HG03460 (cell line): ENCODE data around the gene CARS1.

Source experiments
- ATAC-seq: cut with Tn5 transposase; IDR thresholded peaks from one replicate; pipeline ENCODE4 v1.9.1; 2021; ENCODE audit not compliant: unreplicated experiment

The CARS1 gene

GRCh38 chr11:3057069-3057963 is at the start of gene CARS1:
CARS1 (minus strand) TSS chr11:3057423; CDS start chr11:3057367, 56 bp downstream.
- peak; percentile 95 for ATAC-seq

DNA sequence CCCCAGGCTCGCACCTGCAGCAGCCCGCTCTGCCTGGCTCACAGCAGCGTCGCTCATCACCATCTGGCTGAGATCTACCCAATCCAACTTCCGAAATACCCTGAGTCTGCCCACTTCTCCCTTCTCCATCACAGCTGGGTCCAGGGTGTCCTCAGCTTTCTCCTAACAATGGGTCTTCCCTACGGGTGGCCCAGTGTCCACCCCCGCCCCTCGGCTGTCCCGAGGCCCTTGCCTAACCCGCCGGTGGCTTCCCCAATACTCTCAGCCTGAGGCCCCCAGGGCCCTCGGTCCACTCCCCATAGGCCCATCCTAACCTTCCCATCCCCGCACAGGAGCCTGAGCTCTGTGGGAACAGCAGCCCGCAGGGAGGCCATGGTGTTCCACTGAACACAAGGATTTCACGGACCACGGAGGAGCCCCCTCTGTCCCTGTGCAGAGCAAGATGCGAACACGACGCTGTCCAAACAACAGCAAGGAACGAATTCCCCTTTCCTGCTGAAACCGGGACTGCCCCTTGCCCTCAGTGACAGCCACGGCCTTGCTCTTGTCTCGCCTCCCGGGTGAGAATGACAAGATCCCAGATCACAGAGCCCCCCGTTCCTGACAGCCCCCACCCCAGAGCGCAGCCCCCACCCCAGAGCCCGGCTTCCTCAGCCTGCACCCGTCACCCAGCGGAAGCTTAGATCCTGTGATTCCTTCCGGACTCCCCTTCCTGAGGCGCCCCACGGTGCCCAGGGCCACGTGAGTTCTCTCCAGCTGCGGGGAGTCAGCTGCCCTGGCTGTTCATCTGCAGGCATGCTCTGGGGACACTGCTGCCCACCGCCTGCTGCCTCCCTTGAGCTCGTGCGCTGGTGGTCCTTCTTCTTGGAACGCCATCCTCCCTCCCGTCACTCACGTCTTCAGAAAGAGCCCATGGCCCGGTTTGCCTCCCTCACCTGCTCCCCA is 48.8 kb upstream of the CARS1 start:
- ATAC-seq = no peak

DNA sequence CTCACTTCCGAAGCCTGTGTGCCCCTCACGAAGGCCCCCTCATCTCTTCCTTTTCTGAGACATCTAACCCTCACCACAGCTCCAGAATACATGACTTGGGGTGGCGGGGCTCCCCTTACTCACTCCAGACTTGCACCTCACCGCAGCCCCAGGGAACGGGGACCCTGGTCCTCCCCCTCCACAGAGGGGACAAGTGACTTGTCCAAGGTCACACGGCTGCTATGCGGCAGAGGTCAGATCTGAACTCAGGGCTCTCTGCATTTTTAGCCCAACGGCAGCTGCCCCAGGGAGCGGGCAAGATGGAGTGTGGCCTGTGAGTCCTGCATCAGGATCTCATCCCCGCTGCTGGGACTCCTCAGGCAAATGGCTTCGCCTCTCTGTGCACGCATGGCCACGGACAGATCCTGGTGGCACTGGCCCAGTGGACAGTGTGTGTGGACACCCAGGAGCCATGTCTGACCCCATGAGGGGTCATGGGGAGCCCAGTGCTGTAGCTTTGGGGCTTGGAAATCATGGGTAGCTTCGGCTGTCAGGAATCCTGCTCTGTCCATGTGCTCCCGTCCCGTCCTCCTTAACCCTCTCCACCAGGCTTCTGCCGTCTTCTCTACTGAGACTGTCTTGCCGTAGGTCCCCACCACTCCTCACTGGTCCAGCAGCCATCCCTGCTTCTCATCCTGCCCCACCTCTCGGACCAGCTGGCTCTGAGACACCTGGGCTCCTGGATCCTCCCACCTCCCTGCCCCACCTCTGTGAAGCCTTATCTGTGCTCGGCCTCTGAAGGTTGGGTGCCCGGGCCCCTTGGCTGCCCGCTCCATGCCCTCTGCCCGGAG is 48.0 kb upstream of the CARS1 start:
- ATAC-seq = no peak

- no peak for ATAC-seq
Observed at GRCh38 chr11:3104051-3104714, 47.0 kb upstream of the CARS1 start.

- no peak for ATAC-seq
Observed at GRCh38 chr11:3103076-3103475, 45.9 kb upstream of the CARS1 start.

GRCh38 chr11:3102641-3102921 is 45.4 kb upstream of the CARS1 start:
- ATAC-seq = no peak

DNA sequence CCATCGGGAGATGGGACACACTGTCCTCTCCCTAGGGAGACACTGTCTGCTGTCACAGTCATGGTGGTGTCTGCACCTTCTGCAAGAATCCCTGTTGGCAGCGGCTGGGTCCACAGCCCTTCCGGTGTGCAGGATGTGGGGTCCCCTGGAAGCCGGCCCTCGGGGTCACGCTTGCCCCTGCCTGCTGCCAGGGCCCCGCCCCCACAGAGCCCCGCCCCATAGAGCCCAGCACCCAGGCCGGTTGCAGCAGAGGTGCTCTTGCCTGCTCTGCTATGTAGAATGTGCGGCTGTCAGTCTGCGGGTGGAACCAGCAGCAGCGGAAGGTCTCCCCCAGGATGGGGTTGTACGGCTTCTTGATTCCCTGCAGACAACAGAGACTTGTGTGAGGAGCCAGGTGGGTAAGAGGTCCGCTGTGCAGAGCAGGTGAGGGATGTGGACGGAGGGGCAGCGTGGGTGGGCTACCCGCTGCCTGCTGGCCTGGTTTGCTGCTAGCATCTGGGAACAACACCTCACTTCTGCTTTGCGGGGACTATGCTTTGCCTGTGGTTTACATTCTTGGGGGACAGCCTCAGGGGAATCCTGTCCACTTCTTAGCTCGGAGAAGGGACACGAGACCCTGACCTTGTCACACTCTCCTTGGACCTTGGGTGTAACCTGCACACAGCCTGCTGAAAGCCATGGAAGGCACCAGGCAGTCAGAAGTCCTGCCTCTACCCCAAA is 44.9 kb upstream of the CARS1 start:
- ATAC-seq = no peak

- no peak for ATAC-seq
Observed at GRCh38 chr11:3099178-3099577, 42.0 kb upstream of the CARS1 start.

- ATAC-seq = no peak
Observed at GRCh38 chr11:3096909-3097530, 39.8 kb upstream of the CARS1 start.

DNA sequence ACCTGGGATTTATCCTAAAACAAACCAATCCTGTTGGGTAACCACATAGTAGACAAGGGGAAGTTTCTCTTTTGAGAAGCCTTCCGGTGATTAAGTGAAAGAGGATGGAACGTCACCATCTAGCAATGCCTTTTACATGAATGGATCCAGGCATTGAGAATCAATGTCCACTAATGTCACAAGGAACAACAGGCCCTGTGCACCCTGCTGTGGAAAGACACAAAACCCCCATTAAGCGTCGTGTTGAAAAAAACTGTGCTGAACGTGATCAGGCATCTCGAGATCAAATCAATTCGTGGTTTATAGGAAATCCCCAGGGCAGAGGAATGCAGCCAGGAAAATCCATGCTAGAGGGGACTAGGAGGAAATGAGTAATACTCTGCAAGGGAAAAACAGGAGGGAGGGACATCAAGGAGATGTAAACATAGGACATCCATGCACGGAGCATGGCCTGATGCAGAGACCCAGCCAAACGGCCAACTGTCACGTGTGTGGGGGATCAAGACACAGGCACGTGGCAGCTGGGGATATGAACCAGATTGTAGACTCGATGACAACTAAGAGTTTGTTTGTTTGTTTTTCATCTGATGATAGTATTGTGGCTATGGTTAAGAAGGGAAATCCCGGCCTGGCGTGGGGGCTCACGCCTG is 38.6 kb upstream of the CARS1 start:
- ATAC-seq = no peak

GRCh38 chr11:3094223-3094824 is 37.1 kb upstream of the CARS1 start:
- no peak for ATAC-seq

DNA sequence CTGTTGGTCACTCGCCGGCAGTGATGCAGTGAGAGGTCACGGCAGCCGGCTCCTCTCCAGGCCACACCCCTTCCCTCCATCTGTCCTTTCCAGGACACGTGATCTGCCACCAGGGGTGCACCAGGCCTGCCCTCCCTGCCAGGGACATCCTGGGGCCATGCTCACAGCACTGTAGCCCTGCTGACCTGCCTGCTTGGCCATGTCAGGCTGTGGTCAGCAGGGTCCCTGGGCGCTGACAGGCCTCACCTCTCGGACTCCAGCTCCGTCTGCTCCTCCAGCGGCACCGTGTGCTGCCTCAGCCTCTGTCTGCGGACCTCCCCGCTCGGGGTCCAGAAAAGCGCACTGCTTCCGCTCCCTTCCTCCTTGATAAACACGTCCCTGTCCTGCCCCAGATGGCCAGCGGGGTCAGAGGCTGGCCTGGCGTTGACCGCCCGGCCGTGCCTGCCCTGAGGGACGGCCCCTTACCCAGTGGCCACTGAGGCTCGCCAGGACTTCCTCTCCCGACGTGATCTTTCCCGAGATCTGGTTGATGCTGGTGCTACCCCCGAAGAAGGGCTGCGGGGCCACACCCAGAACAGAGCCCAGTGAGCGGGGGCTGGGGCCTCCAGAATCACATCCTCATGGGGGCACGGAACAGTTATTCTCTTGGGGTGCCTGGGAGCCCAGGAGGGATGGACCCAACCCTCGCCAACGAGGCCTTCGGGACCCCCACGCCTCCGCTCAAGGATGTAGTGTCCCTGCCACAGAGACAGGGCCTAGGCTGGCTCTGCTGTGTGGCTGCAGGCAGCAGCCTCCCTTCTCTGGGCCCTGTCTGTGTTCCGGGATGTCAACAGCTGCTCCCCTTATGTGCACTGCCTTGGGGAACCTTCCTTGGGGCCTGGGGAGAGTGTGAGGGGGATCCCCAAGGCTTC is 36.3 kb upstream of the CARS1 start:
- no peak for ATAC-seq

GRCh38 chr11:3092603-3093141 is 35.4 kb upstream of the CARS1 start:
- ATAC-seq = no peak

DNA sequence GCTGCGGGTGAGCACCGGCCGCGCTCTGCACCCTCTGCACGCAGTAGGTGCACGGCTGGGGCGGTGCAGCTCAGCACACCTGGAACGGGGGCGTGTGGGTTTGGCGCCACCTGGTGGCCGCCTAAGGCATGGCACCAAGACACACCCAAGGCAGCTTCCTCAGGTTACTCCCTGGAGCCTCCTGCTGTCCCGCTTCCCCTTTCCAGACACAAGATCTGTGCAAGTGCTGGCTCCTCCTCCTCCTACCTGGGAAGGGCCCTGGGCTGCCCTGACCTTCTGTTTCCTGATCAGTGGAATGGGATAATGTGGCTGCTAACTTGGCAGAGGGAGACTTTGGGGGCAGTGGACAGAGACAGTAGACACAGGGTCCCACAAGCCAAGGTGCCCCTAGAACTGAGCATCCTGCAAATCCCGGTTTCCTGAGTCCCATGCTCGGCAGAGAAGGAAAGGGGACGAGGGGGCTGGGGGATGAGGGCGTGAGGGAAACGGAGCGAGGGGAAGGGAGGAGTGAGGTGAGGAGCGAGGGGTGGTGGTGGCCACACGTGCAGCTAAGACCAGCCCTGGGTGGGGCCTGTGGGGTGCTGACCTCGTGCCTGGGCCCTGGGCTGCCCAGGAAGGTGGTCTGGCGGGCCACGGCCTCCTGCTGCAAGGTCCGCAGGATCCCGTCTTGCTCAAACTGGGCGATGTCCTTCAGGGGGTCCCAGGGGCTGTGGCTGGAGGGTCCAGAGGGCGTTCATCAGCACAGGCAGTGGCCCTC is 34.8 kb upstream of the CARS1 start:
- no peak for ATAC-seq

- ATAC-seq = no peak
Observed at GRCh38 chr11:3091081-3091845, 34.0 kb upstream of the CARS1 start.
